Ascending aorta (tissue), 2 donors: ENCODE measurements around the gene IRF5. TPM values are rescaled to one million over a fixed set of nuclear protein-coding genes. Genes with fewer than 3 reads are reported as not detected.

Experiments
- DNase-seq, 2 donors: peaks; one replicate each; pipeline ENCODE4 v3.0.0-alpha.2; 2019; ENCODE audit warnings: low spot score in 2 of 2
- H3K27ac ChIP-seq, 2 donors: fragments of 200-600 bp; sonication (generic); one replicate each; pipeline ENCODE4 v1.5.1; 2016 to 2017; ENCODE audit warnings: mild to moderate bottlenecking in 1 of 2
- H3K27me3 ChIP-seq: fragments of 200-600 bp; sonication (generic); one replicate; pipeline ENCODE4 v1.5.1; 2017
- H3K36me3 ChIP-seq, 2 donors: fragments of 200-600 bp; sonication (generic); one replicate each; pipeline ENCODE4 v1.5.1; 2016
- H3K4me1 ChIP-seq, 2 donors: fragments of 200-600 bp; sonication (generic); one replicate each; pipeline ENCODE4 v1.5.1; 2016 to 2017; ENCODE audit warnings: mild to moderate bottlenecking in 1 of 2
- H3K4me3 ChIP-seq, 2 donors: fragments of 200-600 bp; sonication (generic); one replicate each; pipeline ENCODE4 v1.5.1; 2016 to 2017; ENCODE audit warnings: mild to moderate bottlenecking in 1 of 2
- H3K9me3 ChIP-seq, 2 donors: fragments of 200-600 bp; sonication (generic); one replicate each; pipeline ENCODE4 v1.5.1; 2016
- CTCF ChIP-seq, 3 experiments: fragments of 200-600 bp in 2 of 3; fragments of 450-650 bp in 1 of 3; sonication (generic) in 2 of 3; IDR thresholded peaks; one replicate each; pipeline ENCODE4 v1.5.1; 2016 to 2019; ENCODE audit warnings: antibody characterized with exemption in 3 of 3, mild to moderate bottlenecking in 1 of 3, moderate library complexity in 1 of 3
- intact Hi-C: fragments of 100-400 bp; cut with DNase I; formaldehyde crosslinking; loops from one replicate; pipeline ENCODE4 v1.15.1; 2023
- total RNA-seq: library from RNA; depleted of rRNA; stranded (reverse); fragments of >200 nt; gene quantifications from one replicate; pipeline ENCODE4 v1.1.0, GENCODE V29; 2016

Gene IRF5
- total RNA-seq, 1 donor from 2014 or later = not detected

- Histone ChIP-seq H3K4me3 (peak overlapping the region; percentile 10 to 46), H3K9me3 (no peaks in the 10 kb centered on the region), H3K27ac (no peak overlapping the region), H3K4me1 (no peaks in the 10 kb centered on the region), H3K36me3 (no peaks in the 10 kb centered on the region), H3K27me3 (no peaks in the 10 kb centered on the region)
- intact Hi-C loops = no loop called here
- no peak for DNase-seq
- no peak for TF ChIP-seq CTCF (IDR thresholded peaks at IDR 0.05)
Observed at GRCh38 chr7:128891110-128891941, 46.4 kb upstream of the IRF5 start.

GRCh38 chr7:128891942-128892269, 45.8 kb upstream of the IRF5 start:
- no peaks in the 10 kb centered on the region for H3K9me3 ChIP-seq
- H3K4me1 ChIP-seq = no peaks in the 10 kb centered on the region
- no peaks in the 10 kb centered on the region for H3K27me3 ChIP-seq
- TF ChIP-seq CTCF (IDR thresholded peaks at IDR 0.05) = no peak
- H3K36me3 ChIP-seq = no peaks in the 10 kb centered on the region
- intact Hi-C loops = no loop called here
- no peak for DNase-seq
- no peak overlapping the region for H3K4me3 ChIP-seq
- H3K27ac ChIP-seq = no peak overlapping the region

GRCh38 chr7:128892521-128893250, 45.0 kb upstream of the IRF5 start:
- Histone ChIP-seq H3K4me1 (no peaks in the 10 kb centered on the region), H3K4me3 (no peak overlapping the region), H3K36me3 (no peaks in the 10 kb centered on the region), H3K27me3 (no peaks in the 10 kb centered on the region), H3K27ac (no peak overlapping the region), H3K9me3 (no peaks in the 10 kb centered on the region)
- no peak for DNase-seq
- TF ChIP-seq CTCF (IDR thresholded peaks at IDR 0.05) = no peak
- intact Hi-C loops = no loop called here

- DNase-seq = no peak
- Histone ChIP-seq H3K4me1 (no peaks in the 10 kb centered on the region), H3K9me3 (no peaks in the 10 kb centered on the region), H3K4me3 (no peak overlapping the region), H3K27me3 (no peaks in the 10 kb centered on the region), H3K36me3 (no peaks in the 10 kb centered on the region), H3K27ac (no peak overlapping the region)
- intact Hi-C loops = no loop called here
- no peak for TF ChIP-seq CTCF (IDR thresholded peaks at IDR 0.05)
Observed at GRCh38 chr7:128893251-128894100, 44.3 kb upstream of the IRF5 start.

- no peak for TF ChIP-seq CTCF (IDR thresholded peaks at IDR 0.05)
- intact Hi-C loops = no loop called here
- Histone ChIP-seq H3K9me3 (no peaks in the 10 kb centered on the region), H3K36me3 (no peaks in the 10 kb centered on the region), H3K27ac (no peak overlapping the region), H3K4me3 (no peak overlapping the region), H3K27me3 (no peaks in the 10 kb centered on the region), H3K4me1 (no peaks in the 10 kb centered on the region)
- DNase-seq = no peak
Observed at GRCh38 chr7:128894101-128894440, 43.7 kb upstream of the IRF5 start.
